H9 (cell line): ENCODE data around the gene FTH1. TPM values are rescaled to one million over a fixed set of nuclear protein-coding genes. Genes with fewer than 3 reads are reported as not detected.

Experiments used
- DNase-seq: peaks from one replicate; pipeline ENCODE4 v3.0.0-alpha.2; 2017
- H2AFZ ChIP-seq: one replicate; pipeline ENCODE4 v1.6.1; 2013; ENCODE audit warnings: mild to moderate bottlenecking, low read length, control low read depth, moderate library complexity
- H2AK5ac ChIP-seq: 2 replicates; pipeline ENCODE4 v1.6.1; 2013; ENCODE audit warnings: low read length, control low read depth, mixed read lengths; ENCODE audit not compliant: insufficient read length
- H2BK120ac ChIP-seq: one replicate; pipeline ENCODE4 v1.6.1; 2013; ENCODE audit warnings: low read depth, mild to moderate bottlenecking, low read length, control low read depth, inconsistent platforms; ENCODE audit not compliant: poor library complexity, severe bottlenecking
- H2BK12ac ChIP-seq: 2 replicates; pipeline ENCODE4 v1.6.1; 2013; ENCODE audit warnings: low read length, control low read depth, mixed read lengths, low read depth; ENCODE audit not compliant: insufficient read length
- H2BK15ac ChIP-seq: 2 replicates; pipeline ENCODE4 v1.6.1; 2013; ENCODE audit warnings: low read depth, low read length, control low read depth
- H2BK20ac ChIP-seq: one replicate; pipeline ENCODE4 v1.6.1; 2013; ENCODE audit warnings: low read depth, mild to moderate bottlenecking, low read length, control low read depth, inconsistent platforms; ENCODE audit not compliant: poor library complexity, severe bottlenecking
- H2BK5ac ChIP-seq: 2 replicates; pipeline ENCODE4 v1.6.1; 2013; ENCODE audit warnings: low read length, control low read depth, mixed read lengths; ENCODE audit not compliant: insufficient read length
- H3K14ac ChIP-seq: 2 replicates; pipeline ENCODE4 v1.6.1; 2013; ENCODE audit warnings: low read length, control low read depth; ENCODE audit not compliant: insufficient read depth
- H3K18ac ChIP-seq: 2 replicates; pipeline ENCODE4 v1.6.1; 2013; ENCODE audit warnings: low read depth, mild to moderate bottlenecking, mixed read lengths, low read length, control low read depth; ENCODE audit not compliant: insufficient read length
- H3K23ac ChIP-seq: 2 replicates; pipeline ENCODE4 v1.6.1; 2013; ENCODE audit warnings: low read length, control low read depth, mixed read lengths, low read depth; ENCODE audit not compliant: insufficient read length
- H3K23me2 ChIP-seq: 2 replicates; pipeline ENCODE4 v1.6.1; 2013; ENCODE audit warnings: low read depth, mild to moderate bottlenecking, mixed read lengths, low read length, control low read depth; ENCODE audit not compliant: insufficient read length, poor library complexity, severe bottlenecking
- H3K27ac ChIP-seq: 2 replicates; pipeline ENCODE4 v1.5.1; 2013; ENCODE audit warnings: low read length, control low read depth, mixed read lengths, low read depth; ENCODE audit not compliant: insufficient read length
- H3K27me3 ChIP-seq: 2 replicates; pipeline ENCODE4 v1.6.1; 2013; ENCODE audit warnings: low read length, control low read depth, inconsistent platforms; ENCODE audit not compliant: insufficient read depth
- H3K4ac ChIP-seq: 2 replicates; pipeline ENCODE4 v1.6.1; 2013; ENCODE audit warnings: low read depth, mild to moderate bottlenecking, control low read depth, inconsistent platforms, low read length, moderate library complexity
- H3K4me1 ChIP-seq: 2 replicates; pipeline ENCODE4 v1.6.1; 2013; ENCODE audit warnings: low read length, control low read depth, inconsistent platforms; ENCODE audit not compliant: insufficient read depth
- H3K4me2 ChIP-seq: 2 replicates; pipeline ENCODE4 v1.6.1; 2013; ENCODE audit warnings: low read length, control low read depth, mixed read lengths; ENCODE audit not compliant: insufficient read length, insufficient read depth
- H3K56ac ChIP-seq: 2 replicates; pipeline ENCODE4 v1.6.1; 2013; ENCODE audit warnings: low read depth, mild to moderate bottlenecking, mixed read lengths, low read length, control low read depth; ENCODE audit not compliant: insufficient read length
- H3K79me1 ChIP-seq: 2 replicates; pipeline ENCODE4 v1.6.1; 2013; ENCODE audit warnings: low read depth, mild to moderate bottlenecking, moderate library complexity, low read length, control low read depth, inconsistent platforms; ENCODE audit not compliant: insufficient read depth, poor library complexity, severe bottlenecking
- H3K79me2 ChIP-seq: 2 replicates; pipeline ENCODE4 v1.6.1; 2013; ENCODE audit warnings: low read length, control low read depth, inconsistent platforms; ENCODE audit not compliant: insufficient read depth
- H3K9ac ChIP-seq: 2 replicates; pipeline ENCODE4 v1.6.1; 2013; ENCODE audit warnings: low read length, control low read depth, mixed read lengths; ENCODE audit not compliant: insufficient read length; ENCODE audit errors: extremely low read depth
- H3K9me3 ChIP-seq: one replicate; pipeline ENCODE4 v1.6.1; 2013; ENCODE audit warnings: low read depth, low read length, inconsistent platforms; ENCODE audit not compliant: control insufficient read depth
- H3T11ph ChIP-seq: one replicate; pipeline ENCODE4 v1.6.1; 2013; ENCODE audit warnings: mild to moderate bottlenecking, low read length, control low read depth, inconsistent platforms
- H4K20me1 ChIP-seq: one replicate; pipeline ENCODE4 v1.6.1; 2013; ENCODE audit not compliant: control insufficient read depth, insufficient read length, insufficient read depth
- H4K5ac ChIP-seq: 2 replicates; pipeline ENCODE4 v1.6.1; 2013; ENCODE audit warnings: low read depth, mild to moderate bottlenecking, mixed read lengths, low read length, control low read depth; ENCODE audit not compliant: insufficient read length
- H4K8ac ChIP-seq: replicated peaks from 2 replicates; pipeline ENCODE4 v1.6.1; 2013; ENCODE audit warnings: low read length, control low read depth, mixed read lengths, low read depth; ENCODE audit not compliant: insufficient read length
- H4K91ac ChIP-seq: 2 replicates; pipeline ENCODE4 v1.6.1; 2013; ENCODE audit warnings: low read depth, mild to moderate bottlenecking, moderate library complexity, mixed read lengths, low read length, control low read depth; ENCODE audit not compliant: insufficient read length
- H3K27ac Mint-ChIP-seq, 3 experiments: 2 replicates in 2 of 3; 3 replicates in 1 of 3; pipeline ENCODE4 v1.8.0; 2020 to 2021; ENCODE audit warnings: mixed read lengths in 3 of 3, mild to moderate bottlenecking in 1 of 3, moderate library complexity in 1 of 3
- H3K27me3 Mint-ChIP-seq: 2 replicates; pipeline ENCODE4 v1.8.0; 2021; ENCODE audit warnings: low read depth, mild to moderate bottlenecking, moderate library complexity, mixed read lengths
- H3K36me3 Mint-ChIP-seq, 3 experiments: 2 replicates in 2 of 3; 3 replicates in 1 of 3; pipeline ENCODE4 v1.8.0; 2020 to 2021; ENCODE audit warnings: low read depth in 3 of 3, mixed read lengths in 3 of 3; ENCODE audit not compliant: insufficient read depth in 1 of 3
- H3K4me1 Mint-ChIP-seq, 2 experiments: 2 replicates each; pipeline ENCODE4 v1.8.0; 2020; ENCODE audit warnings: mixed read lengths in 2 of 2
- H3K4me3 Mint-ChIP-seq, 2 experiments: 2 replicates in 1 of 2; 3 replicates in 1 of 2; pipeline ENCODE4 v1.8.0; 2020 to 2021; ENCODE audit warnings: mild to moderate bottlenecking in 2 of 2, mixed read lengths in 2 of 2, moderate library complexity in 1 of 2
- H3K9me3 Mint-ChIP-seq, 2 experiments: 2 replicates in 1 of 2; 3 replicates in 1 of 2; pipeline ENCODE4 v1.8.0; 2020; ENCODE audit warnings: mild to moderate bottlenecking in 2 of 2, mixed read lengths in 2 of 2, moderate library complexity in 1 of 2
- WGBS: extraction: QIAGEN DNeasy Blood & Tissue Kit; methylation state at CpG from one replicate; pipeline ENCODE4 v1.1.7; 2013; ENCODE audit warnings: missing lambda C conversion rate, low lambda C conversion rate, mixed read lengths; ENCODE audit not compliant: insufficient read length; ENCODE audit errors: extremely low coverage; 5-methylcytosine and 5-hydroxymethylcytosine counted together
- total RNA-seq: library from RNA; stranded (reverse); gene quantifications from 2 replicates; pipeline ENCODE4 v1.2.1, GENCODE V29; 2021
- TF ChIP-seq, protein P1 (sequence below): fragments of 200-600 bp; sonication (generic); conservative IDR thresholded peaks from 3 replicates; pipeline ENCODE4 v1.8.0; 2021; ENCODE audit warnings: antibody characterized with exemption, mild to moderate bottlenecking

Gene FTH1
- total RNA-seq, 1 experiment from 2014 or later = 1,505 TPM

DNA sequence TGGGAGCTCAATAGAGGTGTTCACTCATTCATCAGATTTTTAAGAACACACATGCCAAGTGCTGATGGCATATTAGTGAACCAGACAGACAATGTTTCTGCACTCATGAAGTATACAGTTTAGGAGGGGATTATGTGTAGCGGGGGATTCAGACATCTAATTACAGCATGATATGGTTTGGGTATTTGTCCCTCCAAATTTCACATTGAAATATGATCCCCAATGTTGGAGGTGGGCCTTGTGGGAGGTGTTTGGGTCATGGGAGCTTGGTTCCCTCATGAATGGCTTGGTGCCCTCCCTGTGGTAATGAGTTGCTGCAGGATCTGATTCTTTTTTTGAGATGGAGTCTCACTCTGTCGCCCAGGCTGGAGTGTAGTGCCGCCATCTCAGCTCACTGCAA is 41.2 kb downstream of the FTH1 start:
- Histone ChIP-seq H3K56ac (no peak overlapping the region), H3K14ac (no peak overlapping the region), H3K79me1 (no peaks in the 10 kb centered on the region), H4K8ac (no peak overlapping the region), H2AK5ac (no peak overlapping the region), H3K23me2 (no peaks in the 10 kb centered on the region), H3K4me1 (peaks cover 7% of the 10 kb centered on the region; the same call in 1 of the 2 replicates), H3K27me3 (no peaks in the 10 kb centered on the region), H3K4ac (no peak overlapping the region), H3K23ac (no peak overlapping the region), H2BK12ac (no peak overlapping the region), H3K79me2 (no peaks in the 10 kb centered on the region), H4K20me1 (no peaks in the 10 kb centered on the region), H3K27ac (no peak overlapping the region), H2BK120ac (no peak overlapping the region), H3T11ph (no peak overlapping the region), H4K91ac (no peak overlapping the region), H2BK5ac (no peak overlapping the region), H3K18ac (no peak overlapping the region), H2BK15ac (no peak overlapping the region), H4K5ac (no peak overlapping the region), H3K4me2 (no peak overlapping the region), H3K9me3 (no peaks in the 10 kb centered on the region), H2AFZ (no peak overlapping the region), H2BK20ac (no peak overlapping the region), H3K9ac (no peak overlapping the region)
- Mint-ChIP-seq H3K4me3 (no peak overlapping the region), H3K27ac (no peak overlapping the region), H3K27me3 (peaks cover 3% of the 10 kb centered on the region), H3K9me3 (no peaks in the 10 kb centered on the region; a peak in 2 of 5 replicates), H3K4me1 (peaks cover 28 to 42% of the 10 kb centered on the region in 2 experiments), H3K36me3 (no peaks in the 10 kb centered on the region)
- no peak for DNase-seq
- WGBS = no CpG with 5 or more reads among the region's 3 CpGs
- TF ChIP-seq, protein P1, sequence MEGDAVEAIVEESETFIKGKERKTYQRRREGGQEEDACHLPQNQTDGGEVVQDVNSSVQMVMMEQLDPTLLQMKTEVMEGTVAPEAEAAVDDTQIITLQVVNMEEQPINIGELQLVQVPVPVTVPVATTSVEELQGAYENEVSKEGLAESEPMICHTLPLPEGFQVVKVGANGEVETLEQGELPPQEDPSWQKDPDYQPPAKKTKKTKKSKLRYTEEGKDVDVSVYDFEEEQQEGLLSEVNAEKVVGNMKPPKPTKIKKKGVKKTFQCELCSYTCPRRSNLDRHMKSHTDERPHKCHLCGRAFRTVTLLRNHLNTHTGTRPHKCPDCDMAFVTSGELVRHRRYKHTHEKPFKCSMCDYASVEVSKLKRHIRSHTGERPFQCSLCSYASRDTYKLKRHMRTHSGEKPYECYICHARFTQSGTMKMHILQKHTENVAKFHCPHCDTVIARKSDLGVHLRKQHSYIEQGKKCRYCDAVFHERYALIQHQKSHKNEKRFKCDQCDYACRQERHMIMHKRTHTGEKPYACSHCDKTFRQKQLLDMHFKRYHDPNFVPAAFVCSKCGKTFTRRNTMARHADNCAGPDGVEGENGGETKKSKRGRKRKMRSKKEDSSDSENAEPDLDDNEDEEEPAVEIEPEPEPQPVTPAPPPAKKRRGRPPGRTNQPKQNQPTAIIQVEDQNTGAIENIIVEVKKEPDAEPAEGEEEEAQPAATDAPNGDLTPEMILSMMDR = no peak
